Activated B cell treated with CpG ODN at 0.5 μM for 24 hours (primary cell): ENCODE results near the gene CD276. TPM values are rescaled to one million over a fixed set of nuclear protein-coding genes. Genes with fewer than 3 reads are reported as not detected.

ENCODE experiments used
- total RNA-seq: library from RNA; stranded (reverse); gene quantifications from 2 replicates; pipeline ENCODE4 v1.2.3, GENCODE V29; 2022

The CD276 gene
- total RNA-seq, 1 donor from 2014 or later = 0.38 TPM

Other genes starting within 250 kb of the CD276 start
- gene REC114, start 241.2 kb upstream of the CD276 start, total RNA-seq = not detected in 2 replicates
- 36.1 and 39.0 TPM in 2 replicates for gene NPTN, start 51.0 kb upstream of the CD276 start, total RNA-seq
- gene INSYN1, start 69.0 kb downstream of the CD276 start, total RNA-seq = not detected in 2 replicates
- not detected in 2 replicates for gene TBC1D21, start 189.2 kb downstream of the CD276 start, total RNA-seq
- 0.61 and 1.1 TPM in 2 replicates for gene LOXL1, start 242.1 kb downstream of the CD276 start, total RNA-seq